GM23248 (cell line): ENCODE measurements around the gene CGREF1.

Source experiments
- EZH2 ChIP-seq: fragments of 200-600 bp; sonication (generic); IDR thresholded peaks from 2 replicates; pipeline ENCODE4 v1.6.1; 2018; ENCODE audit warnings: antibody characterized with exemption, mild to moderate bottlenecking; ENCODE audit not compliant: insufficient read depth, poor library complexity, severe bottlenecking
- EZH2phosphoT487 ChIP-seq: fragments of 200-600 bp; sonication (generic); IDR thresholded peaks from 2 replicates; pipeline ENCODE4 v1.6.1; 2018; ENCODE audit warnings: antibody characterized with exemption, moderate library complexity, mild to moderate bottlenecking, low read depth; ENCODE audit not compliant: insufficient read depth

GRCh38 chr2:27137322-27137935 is 18.5 kb upstream of the CGREF1 start:
- TF ChIP-seq EZH2phosphoT487 (no peak), EZH2 (no peak)
